ENCODE data around the gene WDHD1.
"Not testable (repeated sequence)": the region's sequence is repeated elsewhere in the genome, so short reads cannot be mapped to it uniquely, and the experiment has no call there.

WDHD1 gene

GRCh38 chr14:55047301-55048053, 20.6 kb upstream of the WDHD1 start:
- no peak for DNase-seq

GRCh38 chr14:55045087-55045486, 18.2 kb upstream of the WDHD1 start:
- no peak for DNase-seq

DNA sequence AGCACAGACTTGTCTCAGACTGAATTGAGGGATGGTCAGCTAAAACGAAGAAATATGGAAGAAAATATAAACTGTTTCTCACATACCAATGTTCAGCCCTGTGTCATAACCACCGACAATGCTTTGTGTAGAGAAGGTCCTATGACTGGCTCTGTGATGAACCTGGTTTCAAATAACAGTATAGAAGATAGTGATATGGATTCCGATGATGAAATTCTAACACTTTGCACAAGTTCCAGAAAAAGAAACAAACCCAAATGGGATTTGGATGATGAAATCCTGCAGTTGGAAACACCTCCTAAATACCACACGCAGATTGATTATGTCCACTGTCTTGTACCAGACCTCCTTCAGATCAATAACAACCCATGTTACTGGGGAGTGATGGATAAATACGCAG, 16.6 kb upstream of the WDHD1 start:
- no peak for DNase-seq

- DNase-seq, result no peak
These were observed 11.8 kb upstream of the WDHD1 start for GRCh38 chr14:55038708-55039107.

DNA sequence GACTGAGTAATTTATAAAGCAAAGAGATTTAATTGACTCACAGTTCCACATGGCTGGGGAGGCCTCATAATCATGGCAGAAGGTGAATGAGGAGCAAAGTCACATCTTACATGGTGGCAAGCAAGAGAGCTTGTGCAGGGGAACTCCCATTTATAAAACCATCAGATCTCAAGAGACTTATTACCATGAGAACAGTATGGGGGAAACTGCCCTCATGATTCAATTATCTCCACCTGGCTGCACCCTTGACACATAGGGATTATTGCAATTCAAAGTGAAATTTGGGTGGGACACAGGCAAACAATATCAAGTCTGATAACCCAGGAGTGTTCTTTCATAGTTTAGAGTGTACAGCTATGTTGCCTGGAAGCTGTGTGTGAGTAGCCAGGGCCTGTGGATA, 11.1 kb upstream of the WDHD1 start:
- DNase-seq, result not testable (repeated sequence)

GRCh38 chr14:55031190-55031589, 4.3 kb upstream of the WDHD1 start:
- DNase-seq, result no peak

GRCh38 chr14:55028476-55028875, 1.6 kb upstream of the WDHD1 start:
- no peak for DNase-seq

GRCh38 chr14:55028066-55028465, 1.2 kb upstream of the WDHD1 start:
- no peak for DNase-seq

GRCh38 chr14:55026441-55026792, 482 bp downstream of the WDHD1 start:
- DNase-seq, result no peak

GRCh38 chr14:55025948-55026347, 951 bp downstream of the WDHD1 start:
- DNase-seq, result peak; percentile 41

DNA sequence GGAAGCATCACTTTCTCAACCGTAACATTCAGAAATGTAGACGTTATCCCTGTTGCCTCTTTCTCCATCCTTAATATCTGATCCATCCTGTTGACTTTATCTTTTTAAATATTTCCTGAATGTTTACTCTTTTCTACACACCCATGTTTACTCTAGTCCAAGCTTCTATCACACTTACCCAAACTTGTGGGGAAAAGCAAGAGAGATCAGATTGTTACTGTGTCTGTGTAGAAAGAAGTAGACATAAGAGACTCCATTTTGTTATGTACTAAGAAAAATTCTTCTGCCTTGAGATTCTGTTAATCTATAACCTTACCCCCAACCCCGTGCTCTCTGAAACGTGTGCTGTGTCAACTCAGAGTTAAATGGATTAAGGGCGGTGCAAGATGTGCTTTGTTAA, 2.5 kb downstream of the WDHD1 start:
- not testable (repeated sequence) for DNase-seq

- DNase-seq, result no peak
These were observed 6.8 kb downstream of the WDHD1 start for GRCh38 chr14:55019968-55020554.

DNA sequence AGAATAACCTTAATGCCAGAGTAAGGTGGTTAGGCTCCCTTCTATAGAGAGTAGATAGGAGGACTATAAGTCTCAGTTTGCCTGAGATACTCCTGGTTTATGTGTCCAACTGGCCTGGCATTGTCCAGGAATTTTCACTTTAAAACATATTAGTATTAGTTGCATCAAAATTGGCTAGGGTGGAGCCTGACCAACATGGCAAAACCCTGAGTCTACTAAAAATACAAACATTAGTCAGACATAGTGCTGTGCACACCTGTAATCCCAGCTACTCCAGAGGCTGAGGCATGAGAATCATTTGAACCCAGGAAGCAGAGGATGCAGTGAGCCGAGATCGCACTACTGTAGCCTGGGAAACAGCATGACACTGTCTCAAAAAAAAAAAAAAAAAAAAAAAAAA, 11.9 kb downstream of the WDHD1 start:
- DNase-seq, result no peak

DNA sequence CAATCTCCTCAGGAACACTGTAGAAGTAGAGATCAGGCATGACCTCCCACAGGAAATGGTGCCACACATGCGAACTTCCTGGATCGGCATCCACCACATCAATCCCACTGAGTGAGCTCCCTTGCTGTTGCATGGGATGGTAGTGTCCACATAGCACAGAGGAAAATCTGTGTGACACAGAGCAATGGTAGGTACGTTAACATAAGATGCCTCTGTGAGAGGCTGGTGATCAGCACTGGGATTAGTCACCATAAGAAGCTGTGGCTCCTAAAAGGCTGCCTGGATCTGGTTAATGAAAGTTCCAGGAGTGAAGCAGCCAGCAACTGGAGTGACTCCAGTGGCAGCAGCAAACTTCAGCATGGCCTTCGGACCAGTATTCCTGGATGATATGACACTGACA, 21.8 kb downstream of the WDHD1 start:
- DNase-seq, result no peak

GRCh38 chr14:55000381-55000780, 26.5 kb downstream of the WDHD1 start:
- no peak for DNase-seq

DNA sequence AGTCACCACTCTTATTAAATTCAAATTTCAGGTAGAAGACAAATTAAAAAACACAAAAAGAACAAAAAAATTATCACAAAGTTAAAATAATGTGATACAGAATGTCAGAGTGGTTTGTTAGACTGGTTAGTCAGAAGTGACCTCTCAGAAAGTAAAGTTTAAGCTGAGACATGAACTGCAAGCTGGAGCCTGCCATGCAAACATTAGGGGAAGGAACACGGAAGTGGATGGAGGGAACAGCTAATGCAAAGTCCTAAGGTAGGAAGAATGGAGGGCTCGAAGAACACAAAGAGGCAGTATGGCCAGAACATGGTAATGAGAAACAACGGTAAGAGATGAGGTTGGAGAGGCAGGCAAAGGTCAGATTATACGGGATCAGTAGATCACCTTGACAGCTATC, 41.7 kb downstream of the WDHD1 start:
- no peak for DNase-seq

- no peak for DNase-seq
These were observed 45.2 kb downstream of the WDHD1 start for GRCh38 chr14:54981698-54982097.

GRCh38 chr14:54979039-54979438, 47.9 kb downstream of the WDHD1 start:
- no peak for DNase-seq

DNA sequence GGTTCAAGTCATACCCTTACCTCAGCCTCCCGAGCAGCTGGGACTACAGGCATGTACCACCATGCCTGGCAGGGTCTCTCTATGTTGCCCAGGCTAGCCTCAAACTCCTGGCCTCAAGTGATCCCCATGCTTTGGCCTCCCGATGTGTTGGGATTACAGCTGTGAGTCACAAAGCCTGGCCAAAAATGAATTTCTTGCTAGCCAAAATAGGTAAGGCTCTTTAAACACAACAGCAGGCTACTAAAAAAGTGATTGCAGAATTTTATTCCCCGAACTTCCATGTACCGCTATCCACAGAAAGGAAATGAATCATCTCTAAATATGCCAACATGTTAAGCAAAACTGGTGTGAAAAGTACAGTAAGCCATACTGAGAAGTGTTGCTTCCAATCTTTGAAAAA, 50.6 kb downstream of the WDHD1 start:
- no peak for DNase-seq

DNA sequence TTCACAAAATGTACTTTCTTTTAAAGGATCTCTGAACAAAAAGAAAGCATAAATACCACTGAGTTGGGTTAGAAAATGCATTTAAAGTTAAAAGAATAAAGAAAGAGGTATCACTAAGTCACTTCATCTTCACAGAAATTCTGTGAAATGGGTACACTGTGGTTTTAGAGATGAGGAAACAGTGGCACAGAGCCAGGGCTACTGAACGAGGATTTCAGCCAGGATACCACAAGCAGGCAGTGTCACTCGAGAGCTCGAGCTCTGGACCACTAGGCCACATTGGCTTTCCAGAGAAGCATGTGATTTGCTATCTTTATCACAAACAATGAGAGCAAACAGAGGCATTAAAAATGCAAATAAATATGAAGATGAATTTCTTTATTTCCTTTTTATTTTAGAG, 51.0 kb downstream of the WDHD1 start:
- no peak for DNase-seq

- no peak for DNase-seq
These were observed 52.0 kb downstream of the WDHD1 start for GRCh38 chr14:54974788-54975414.

- DNase-seq, result no peak
These were observed 59.4 kb downstream of the WDHD1 start for GRCh38 chr14:54967496-54967895.

- DNase-seq, result no peak
These were observed 71.8 kb downstream of the WDHD1 start for GRCh38 chr14:54955143-54955542.

- DNase-seq, result not testable (repeated sequence)
These were observed 73.3 kb downstream of the WDHD1 start for GRCh38 chr14:54953609-54954008.

- DNase-seq, result not testable (repeated sequence)
These were observed 74.1 kb downstream of the WDHD1 start for GRCh38 chr14:54952803-54953202.

Data from eye (tissue), 1 donor.